Measurements from ENCODE around the gene IFI44L. TPM values are rescaled to one million over a fixed set of nuclear protein-coding genes. Genes with fewer than 3 reads are reported as not detected.

The IFI44L gene
- total and polyA plus RNA-seq, 4 donors, result 2.1 to 6.5 (median 2.9) TPM

DNA sequence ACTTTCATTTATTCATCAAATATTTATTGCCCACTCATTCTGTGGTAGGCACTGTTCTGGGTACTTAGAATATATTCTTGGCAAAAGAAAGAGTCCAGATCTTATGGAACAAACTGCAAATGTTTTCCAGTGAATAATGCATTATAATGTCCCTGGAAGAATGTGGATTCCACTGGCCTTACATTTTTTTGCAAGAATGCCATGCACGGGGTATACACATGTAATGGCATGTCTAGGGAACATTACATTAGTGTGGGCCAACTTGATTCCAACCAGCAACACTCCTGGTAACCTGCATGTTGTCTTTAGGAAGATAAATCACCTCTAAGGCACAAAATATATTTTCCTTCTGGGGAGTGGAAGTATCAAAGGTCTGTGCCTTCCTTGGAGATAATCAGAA is 33.0 kb upstream of the IFI44L start:
- 96% methylated on average over 1 of the region's 1 CpG for WGBS
- TF ChIP-seq NR2F2 (IDR thresholded peaks at IDR 0.05), result no peak
- no peak for TF ChIP-seq GABPA (IDR thresholded peaks at IDR 0.05 in 1 of 2, conservative IDR thresholded peaks at IDR 0.05 in 1 of 2)
- no peak for TF ChIP-seq MAX (IDR thresholded peaks at IDR 0.05)
- TF ChIP-seq YY1 (IDR thresholded peaks at IDR 0.05), result no peak
- TF ChIP-seq HNF4G (IDR thresholded peaks at IDR 0.05), result no peak
- TF ChIP-seq CTCF (IDR thresholded peaks at IDR 0.05; ENCODE audit: low read depth, low read length, missing input control), result no peak

GRCh38 chr1:78591971-78592370 is 28.3 kb upstream of the IFI44L start:
- H3K27me3 ChIP-seq (ENCODE audit: control insufficient read depth in 4 of 4, insufficient read depth in 4 of 4, low read length in 3 of 4), result no peaks in the 10 kb centered on the region
- H3K9ac ChIP-seq (ENCODE audit: low read depth in 1 of 2, low read length in 2 of 2), result no peak overlapping the region
- peaks cover 0 to 3% (median 0%) of the 10 kb centered on the region in 4 donors for H3K9me3 ChIP-seq (ENCODE audit: control insufficient read depth in 4 of 4, low read length in 3 of 4)
- no peak for DNase-seq (ENCODE audit: low spot score)
- no peak for TF ChIP-seq EGR1 (IDR thresholded peaks at IDR 0.05; ENCODE audit: low read depth in 2 of 2)
- TF ChIP-seq GABPA (IDR thresholded peaks at IDR 0.05 in 1 of 2, conservative IDR thresholded peaks at IDR 0.05 in 1 of 2), result no peak
- no peak for TF ChIP-seq TAF1 (conservative IDR thresholded peaks at IDR 0.05)
- TF ChIP-seq MAX (IDR thresholded peaks at IDR 0.05), result no peak
- no peak for TF ChIP-seq JUND (IDR thresholded peaks at IDR 0.05)
- TF ChIP-seq, protein P1, sequence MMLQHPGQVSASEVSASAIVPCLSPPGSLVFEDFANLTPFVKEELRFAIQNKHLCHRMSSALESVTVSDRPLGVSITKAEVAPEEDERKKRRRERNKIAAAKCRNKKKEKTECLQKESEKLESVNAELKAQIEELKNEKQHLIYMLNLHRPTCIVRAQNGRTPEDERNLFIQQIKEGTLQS (IDR thresholded peaks at IDR 0.05), result no peak
- TF ChIP-seq FOXA2 (IDR thresholded peaks at IDR 0.05), result no peak
- no peak for TF ChIP-seq RXRA (IDR thresholded peaks at IDR 0.05)
- no peak for TF ChIP-seq YY1 (IDR thresholded peaks at IDR 0.05)
- no peaks in the 10 kb centered on the region for H3K36me3 ChIP-seq (ENCODE audit: control insufficient read depth in 4 of 4, insufficient read depth in 3 of 4, low read depth in 1 of 4, low read length in 3 of 4)
- WGBS, result 76% methylated on average over 4 of the region's 4 CpGs
- H3K27ac ChIP-seq (ENCODE audit: low read depth in 1 of 2, low read length in 2 of 2), result no peak overlapping the region
- no peak overlapping the region for H3K4me3 ChIP-seq (ENCODE audit: low read depth in 1 of 3, low read length in 3 of 3)
- no peaks in the 10 kb centered on the region for H3K4me1 ChIP-seq (ENCODE audit: control insufficient read depth in 4 of 4, insufficient read depth in 4 of 4, low read length in 3 of 4)

More for the DNA sequence above, 33.0 kb upstream of the IFI44L start:
- Histone ChIP-seq H3K9me3 (ENCODE audit: control insufficient read depth in 4 of 4, low read length in 3 of 4) (no peaks in the 10 kb centered on the region), H3K4me3 (ENCODE audit: low read depth in 1 of 3, low read length in 3 of 3) (no peak overlapping the region), H3K27ac (ENCODE audit: low read depth in 1 of 2, low read length in 2 of 2) (no peak overlapping the region), H3K4me1 (ENCODE audit: control insufficient read depth in 4 of 4, insufficient read depth in 4 of 4, low read length in 3 of 4) (no peaks in the 10 kb centered on the region), H3K9ac (ENCODE audit: low read depth in 1 of 2, low read length in 2 of 2) (no peak overlapping the region), H3K27me3 (ENCODE audit: control insufficient read depth in 4 of 4, insufficient read depth in 4 of 4, low read length in 3 of 4) (no peaks in the 10 kb centered on the region), H3K36me3 (ENCODE audit: control insufficient read depth in 4 of 4, insufficient read depth in 3 of 4, low read depth in 1 of 4, low read length in 3 of 4) (no peaks in the 10 kb centered on the region)
- DNase-seq (ENCODE audit: low spot score), result no peak

GRCh38 chr1:78599294-78599693 is 21.0 kb upstream of the IFI44L start:
- WGBS, result 77% methylated on average over 4 of the region's 4 CpGs
- Histone ChIP-seq H3K36me3 (ENCODE audit: control insufficient read depth in 4 of 4, insufficient read depth in 3 of 4, low read depth in 1 of 4, low read length in 3 of 4) (no peaks in the 10 kb centered on the region), H3K9me3 (ENCODE audit: control insufficient read depth in 4 of 4, low read length in 3 of 4) (peaks cover 0 to 3% (median 0%) of the 10 kb centered on the region in 4 donors), H3K4me3 (ENCODE audit: low read depth in 1 of 3, low read length in 3 of 3) (no peak overlapping the region), H3K27ac (ENCODE audit: low read depth in 1 of 2, low read length in 2 of 2) (no peak overlapping the region), H3K9ac (ENCODE audit: low read depth in 1 of 2, low read length in 2 of 2) (no peak overlapping the region), H3K27me3 (ENCODE audit: control insufficient read depth in 4 of 4, insufficient read depth in 4 of 4, low read length in 3 of 4) (no peaks in the 10 kb centered on the region), H3K4me1 (ENCODE audit: control insufficient read depth in 4 of 4, insufficient read depth in 4 of 4, low read length in 3 of 4) (no peaks in the 10 kb centered on the region)
- no peak for DNase-seq (ENCODE audit: low spot score)
- TF ChIP-seq FOXA1 (IDR thresholded peaks at IDR 0.05) (no peak), CTCF (IDR thresholded peaks at IDR 0.05; ENCODE audit: low read depth, low read length, missing input control) (no peak), NR2F2 (IDR thresholded peaks at IDR 0.05) (no peak), HNF4G (IDR thresholded peaks at IDR 0.05) (no peak), RAD21 (IDR thresholded peaks at IDR 0.05) (no peak), MAX (IDR thresholded peaks at IDR 0.05) (no peak), TAF1 (conservative IDR thresholded peaks at IDR 0.05) (no peak), GABPA (IDR thresholded peaks at IDR 0.05 in 1 of 2, conservative IDR thresholded peaks at IDR 0.05 in 1 of 2) (no peak)
- TF ChIP-seq, protein P1 (IDR thresholded peaks at IDR 0.05), result no peak
- TF ChIP-seq, protein P2, sequence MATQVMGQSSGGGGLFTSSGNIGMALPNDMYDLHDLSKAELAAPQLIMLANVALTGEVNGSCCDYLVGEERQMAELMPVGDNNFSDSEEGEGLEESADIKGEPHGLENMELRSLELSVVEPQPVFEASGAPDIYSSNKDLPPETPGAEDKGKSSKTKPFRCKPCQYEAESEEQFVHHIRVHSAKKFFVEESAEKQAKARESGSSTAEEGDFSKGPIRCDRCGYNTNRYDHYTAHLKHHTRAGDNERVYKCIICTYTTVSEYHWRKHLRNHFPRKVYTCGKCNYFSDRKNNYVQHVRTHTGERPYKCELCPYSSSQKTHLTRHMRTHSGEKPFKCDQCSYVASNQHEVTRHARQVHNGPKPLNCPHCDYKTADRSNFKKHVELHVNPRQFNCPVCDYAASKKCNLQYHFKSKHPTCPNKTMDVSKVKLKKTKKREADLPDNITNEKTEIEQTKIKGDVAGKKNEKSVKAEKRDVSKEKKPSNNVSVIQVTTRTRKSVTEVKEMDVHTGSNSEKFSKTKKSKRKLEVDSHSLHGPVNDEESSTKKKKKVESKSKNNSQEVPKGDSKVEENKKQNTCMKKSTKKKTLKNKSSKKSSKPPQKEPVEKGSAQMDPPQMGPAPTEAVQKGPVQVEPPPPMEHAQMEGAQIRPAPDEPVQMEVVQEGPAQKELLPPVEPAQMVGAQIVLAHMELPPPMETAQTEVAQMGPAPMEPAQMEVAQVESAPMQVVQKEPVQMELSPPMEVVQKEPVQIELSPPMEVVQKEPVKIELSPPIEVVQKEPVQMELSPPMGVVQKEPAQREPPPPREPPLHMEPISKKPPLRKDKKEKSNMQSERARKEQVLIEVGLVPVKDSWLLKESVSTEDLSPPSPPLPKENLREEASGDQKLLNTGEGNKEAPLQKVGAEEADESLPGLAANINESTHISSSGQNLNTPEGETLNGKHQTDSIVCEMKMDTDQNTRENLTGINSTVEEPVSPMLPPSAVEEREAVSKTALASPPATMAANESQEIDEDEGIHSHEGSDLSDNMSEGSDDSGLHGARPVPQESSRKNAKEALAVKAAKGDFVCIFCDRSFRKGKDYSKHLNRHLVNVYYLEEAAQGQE (IDR thresholded peaks at IDR 0.05), result no peak
